Aorta (tissue), 5 donors: ENCODE measurements around the gene PBX3. TPM values are rescaled to one million over a fixed set of nuclear protein-coding genes. Genes with fewer than 3 reads are reported as not detected.

Source experiments
- ATAC-seq: fragments of 200-7000 bp; cut with Tn5 transposase; one replicate; pipeline ENCODE4 v1.9.1; 2022; ENCODE audit warnings: moderate library complexity; ENCODE audit not compliant: low FRiP score
- DNase-seq, 2 donors: peaks; one replicate each; pipeline ENCODE4 v3.0.0-alpha.2; 2020
- H3K27ac ChIP-seq, 2 donors: one replicate each; pipeline ENCODE4 v1.5.1; 2013; ENCODE audit warnings: low read length in 2 of 2, mild to moderate bottlenecking in 2 of 2, moderate library complexity in 2 of 2, control low read depth in 1 of 2, inconsistent platforms in 1 of 2, low read depth in 1 of 2
- H3K27me3 ChIP-seq, 2 donors: one replicate each; pipeline ENCODE4 v1.6.1; 2013; ENCODE audit warnings: control low read depth in 1 of 2, low read length in 1 of 2, mild to moderate bottlenecking in 1 of 2, moderate library complexity in 1 of 2; ENCODE audit not compliant: insufficient read depth in 2 of 2, control insufficient read depth in 1 of 2
- H3K36me3 ChIP-seq, 2 donors: one replicate each; pipeline ENCODE4 v1.6.1; 2013; ENCODE audit warnings: control low read depth in 1 of 2, low read length in 1 of 2, mild to moderate bottlenecking in 1 of 2; ENCODE audit not compliant: insufficient read depth in 2 of 2, control insufficient read depth in 1 of 2
- H3K4me1 ChIP-seq, 2 donors: one replicate each; pipeline ENCODE4 v1.6.1; 2013; ENCODE audit warnings: low read length in 2 of 2, control low read depth in 1 of 2, mild to moderate bottlenecking in 1 of 2, moderate library complexity in 1 of 2; ENCODE audit not compliant: insufficient read depth in 2 of 2, control insufficient read depth in 1 of 2
- H3K4me3 ChIP-seq, 2 donors: one replicate each; pipeline ENCODE4 v1.5.1; 2013; ENCODE audit warnings: low read length in 2 of 2, control low read depth in 1 of 2, mild to moderate bottlenecking in 1 of 2
- H3K9me3 ChIP-seq: one replicate; pipeline ENCODE4 v1.6.1; 2013; ENCODE audit warnings: mild to moderate bottlenecking, low read length; ENCODE audit not compliant: control insufficient read depth
- WGBS, 2 donors: extraction: QIAGEN DNeasy Blood & Tissue Kit; methylation state at CpG; one replicate each; pipeline ENCODE4 v1.1.7; 2013; 5-methylcytosine and 5-hydroxymethylcytosine counted together
- intact Hi-C, 2 donors: fragments of 100-400 bp; cut with DNase I; formaldehyde crosslinking; loops; one replicate each; pipeline versions ENCODE4 v1.14.2 to v1.15.0; 2022
- polyA plus RNA-seq, 2 donors: library from polyadenylated mRNA; stranded (reverse); fragments of 200-250 nt; gene quantifications; one replicate each; pipeline ENCODE4 v1.2.3, GENCODE V29; 2013
- total RNA-seq, 2 donors: library from RNA; stranded (reverse); fragmentation: NEBNext Ultra II Directional; extraction: Animal tissue kit (Norgen Biotek cat#: 25700); gene quantifications; one replicate each; pipeline ENCODE4 v1.2.1, GENCODE V29; 2021
- donor health status: healthy with polysubstance abuse.
- donor health status: Bipolar disorder and iron deficiency.
- donor health status: DM: no; HTN: no; CAD: no.
- donor health status: DM: no; HTN: no; CAD: no.
- donor health status: DM: yes; HTN: yes; CAD: no.

The PBX3 gene
- total and polyA plus RNA-seq, 4 donors = 10.3 to 44.7 (median 18.8) TPM

GRCh38 chr9:125726456-125727132 lies 20.6 kb upstream of the PBX3 start:
- peaks cover 1% of the 10 kb centered on the region for H3K9me3 ChIP-seq
- ATAC-seq (no peak), DNase-seq (no peak)
- H3K4me3 ChIP-seq = no peak overlapping the region
- no peaks in the 10 kb centered on the region for H3K36me3 ChIP-seq
- intact Hi-C loops = no loop called here
- H3K27ac ChIP-seq = no peak overlapping the region
- no peaks in the 10 kb centered on the region for H3K4me1 ChIP-seq
- H3K27me3 ChIP-seq = peaks cover 0 to 3% of the 10 kb centered on the region in 2 donors
- 68 to 76% methylated on average over 13 of the region's 13 CpGs for WGBS, 2 donors

- no peaks in the 10 kb centered on the region for H3K4me1 ChIP-seq
- no peaks in the 10 kb centered on the region for H3K36me3 ChIP-seq
- no peak overlapping the region for H3K27ac ChIP-seq
- peaks cover 0 to 3% of the 10 kb centered on the region in 2 donors for H3K27me3 ChIP-seq
- DNase-seq = no peak
- H3K9me3 ChIP-seq = peaks cover 1% of the 10 kb centered on the region
- H3K4me3 ChIP-seq = no peak overlapping the region
- 81 to 83% methylated on average over 2 of the region's 2 CpGs for WGBS, 2 donors
- intact Hi-C loops = loop anchor here in 1 of 2 donors (2.0 kb wide), 1 partner anchor 15 kb away; no protein-coding TSS in a partner anchor
- no peak for ATAC-seq
Observed at GRCh38 chr9:125730168-125730567, 17.0 kb upstream of the PBX3 start.

- intact Hi-C loops = no loop called here
- Histone ChIP-seq H3K4me3 (no peak overlapping the region), H3K36me3 (no peaks in the 10 kb centered on the region), H3K27ac (no peak overlapping the region), H3K9me3 (no peaks in the 10 kb centered on the region), H3K4me1 (no peaks in the 10 kb centered on the region), H3K27me3 (no peaks in the 10 kb centered on the region)
- ATAC-seq = no peak
- no peak for DNase-seq
- 91 to 98% methylated on average over 2 of the region's 2 CpGs for WGBS, 2 donors
Observed at GRCh38 chr9:125732562-125732961, 14.6 kb upstream of the PBX3 start.

- H3K27ac ChIP-seq = no peak overlapping the region
- H3K9me3 ChIP-seq = no peaks in the 10 kb centered on the region
- H3K27me3 ChIP-seq = no peaks in the 10 kb centered on the region
- 74 to 80% methylated on average over 3 of the region's 3 CpGs for WGBS, 2 donors
- H3K4me3 ChIP-seq = no peak overlapping the region
- H3K4me1 ChIP-seq = no peaks in the 10 kb centered on the region
- intact Hi-C loops = no loop called here
- ATAC-seq (no peak), DNase-seq (no peak)
- H3K36me3 ChIP-seq = no peaks in the 10 kb centered on the region
Observed at GRCh38 chr9:125739436-125739835, 7.7 kb upstream of the PBX3 start.

- no peaks in the 10 kb centered on the region for H3K27me3 ChIP-seq
- H3K27ac ChIP-seq = no peak overlapping the region
- no peak for ATAC-seq
- no peaks in the 10 kb centered on the region for H3K4me1 ChIP-seq
- no peaks in the 10 kb centered on the region for H3K36me3 ChIP-seq
- WGBS, 2 donors = 83 to 86% methylated on average over 3 of the region's 3 CpGs
- DNase-seq = no peak
- intact Hi-C loops = no loop called here
- H3K9me3 ChIP-seq = no peaks in the 10 kb centered on the region
- no peak overlapping the region for H3K4me3 ChIP-seq
Observed at GRCh38 chr9:125742657-125743056, 4.5 kb upstream of the PBX3 start.

GRCh38 chr9:125743682-125744428 lies 3.3 kb upstream of the PBX3 start:
- no peak overlapping the region for H3K4me3 ChIP-seq
- ATAC-seq = no peak
- H3K9me3 ChIP-seq = no peaks in the 10 kb centered on the region
- intact Hi-C loops = no loop called here
- no peaks in the 10 kb centered on the region for H3K36me3 ChIP-seq
- no peak overlapping the region for H3K27ac ChIP-seq
- no peaks in the 10 kb centered on the region for H3K4me1 ChIP-seq
- H3K27me3 ChIP-seq = no peaks in the 10 kb centered on the region
- WGBS, 2 donors = 70 to 80% methylated on average over 5 of the region's 5 CpGs
- DNase-seq = no peak

- WGBS, 2 donors = 94 to 98% methylated on average over 5 of the region's 5 CpGs
Observed at GRCh38 chr9:125744616-125745015, 2.6 kb upstream of the PBX3 start.

GRCh38 chr9:125745018-125745417 lies 2.2 kb upstream of the PBX3 start:
- ATAC-seq (no peak), DNase-seq (no peak)
- Histone ChIP-seq H3K27ac (no peak overlapping the region), H3K27me3 (no peaks in the 10 kb centered on the region), H3K4me1 (no peaks in the 10 kb centered on the region), H3K4me3 (no peak overlapping the region), H3K36me3 (no peaks in the 10 kb centered on the region), H3K9me3 (no peaks in the 10 kb centered on the region)
- 4 to 6% methylated on average over 1 of the region's 1 CpG for WGBS, 2 donors
- intact Hi-C loops = loop anchor here (5.0 kb wide), 3 partner anchors 38 to 973 kb away; partner anchors contain the start of genes MAPKAP1 (in 2 of the 2) and NR6A1 (in 1 of the 2)

More at GRCh38 chr9:125744616-125745015, 2.6 kb upstream of the PBX3 start:
- no peak for ATAC-seq
- Histone ChIP-seq H3K36me3 (no peaks in the 10 kb centered on the region), H3K9me3 (no peaks in the 10 kb centered on the region), H3K4me1 (no peaks in the 10 kb centered on the region), H3K4me3 (no peak overlapping the region), H3K27me3 (no peaks in the 10 kb centered on the region), H3K27ac (no peak overlapping the region)
- DNase-seq = no peak
- intact Hi-C loops = loop anchor here (5.0 kb wide), 3 partner anchors 37 to 972 kb away; partner anchors contain the start of genes MAPKAP1 (in 2 of the 2) and NR6A1 (in 1 of the 2)
